ENCODE data around the gene ADCK1. TPM values are rescaled to one million over a fixed set of nuclear protein-coding genes. Genes with fewer than 3 reads are reported as not detected.

Gene ADCK1
- total and polyA plus RNA-seq, 2 of the 13 experiments (the other 11 are each of a cell fraction or from before 2014, with no cell fraction given): 3.9 to 6.3 TPM

DNA sequence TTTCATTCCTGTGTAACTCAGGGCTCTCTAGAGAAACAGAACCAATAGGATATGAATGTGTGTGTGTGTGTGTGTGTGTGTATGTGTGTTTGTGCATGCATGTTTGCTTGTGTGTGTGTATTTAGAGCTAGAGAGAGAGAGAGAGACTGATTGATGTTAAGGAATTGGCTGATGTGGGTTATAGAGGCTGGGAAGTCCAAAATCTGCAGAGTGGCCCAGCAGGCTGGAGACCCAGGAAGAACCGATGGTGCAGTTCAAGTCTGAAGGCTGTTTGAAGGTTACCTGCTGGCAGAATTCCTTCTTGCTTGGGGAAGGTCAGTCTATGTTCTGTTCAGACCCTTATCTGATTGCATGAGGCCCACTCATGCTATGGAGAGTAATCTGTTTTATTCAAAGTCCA, 64.7 kb downstream of the ADCK1 start:
- no peak for ATAC-seq
- no peaks in the 10 kb centered on the region for H4K20me1 ChIP-seq (ENCODE audit: insufficient read depth, low read length)
- DNase-seq (ENCODE audit: low spot score): no peak
- BruUV-seq (replicated peaks): no TSS peak
- in situ Hi-C loops (cut with HindIII; ENCODE audit: extremely low pct_ligation_motif_present, low pct_unique_long_range_greater_than_20kb) (loop anchor here (10.0 to 25.0 kb wide), 2 partner anchors 120 to 723 kb away; no protein-coding TSS in a partner anchor), intact Hi-C loops (cut with micrococcal nuclease; ENCODE audit: unreplicated experiment) (loop anchor here (10.0 kb wide), 2 partner anchors 700 to 730 kb away; no protein-coding TSS in a partner anchor)
- no peak overlapping the region for H3K4me3 ChIP-seq (replicated peaks in 1 of 3; ENCODE audit: insufficient read depth in 1 of 3, low read depth in 2 of 3, low read length in 3 of 3)
- no peak overlapping the region for H2AFZ ChIP-seq (ENCODE audit: low read length)
- no peaks in the 10 kb centered on the region for H3K27me3 ChIP-seq (ENCODE audit: control insufficient read depth in 1 of 2, insufficient read depth in 2 of 2, low read length in 2 of 2)
- no peak for FAIRE-seq
- H3K27ac ChIP-seq (ENCODE audit: extremely low read length, insufficient read depth, low read length): no peak overlapping the region
- CTCF ChIA-PET (ENCODE audit: low intra/inter-chr PET ratio, low total read pairs): no interaction called here
- peaks cover 10% of the 10 kb centered on the region for H3K4me1 ChIP-seq (ENCODE audit: insufficient read depth, low read length)
- no peaks in the 10 kb centered on the region for H3K9me3 ChIP-seq (ENCODE audit: low read length)
- no peak overlapping the region for H3K4me2 ChIP-seq (ENCODE audit: low read depth, low read length)
- WGBS (ENCODE audit: low lambda C conversion rate): 60% methylated on average over 1 of the region's 1 CpG
- no peak overlapping the region for H3K9ac ChIP-seq (ENCODE audit: insufficient read depth, low read depth, low read length)
- POLR2A ChIA-PET: no interaction called here
- TF ChIP-seq ZNF564 (CRISPR knock-in tag; IDR thresholded peaks at IDR 0.05) (peak; percentile 95), CHD2 (IDR thresholded peaks at IDR 0.05; ENCODE audit: low read depth, low read length) (no peak)
- no peaks in the 10 kb centered on the region for H3K36me3 ChIP-seq (replicated peaks in 1 of 2; ENCODE audit: control insufficient read depth in 1 of 2, insufficient read depth in 2 of 2, low read length in 2 of 2)
- H3K79me2 ChIP-seq (ENCODE audit: insufficient read depth, low read length): no peaks in the 10 kb centered on the region

DNA sequence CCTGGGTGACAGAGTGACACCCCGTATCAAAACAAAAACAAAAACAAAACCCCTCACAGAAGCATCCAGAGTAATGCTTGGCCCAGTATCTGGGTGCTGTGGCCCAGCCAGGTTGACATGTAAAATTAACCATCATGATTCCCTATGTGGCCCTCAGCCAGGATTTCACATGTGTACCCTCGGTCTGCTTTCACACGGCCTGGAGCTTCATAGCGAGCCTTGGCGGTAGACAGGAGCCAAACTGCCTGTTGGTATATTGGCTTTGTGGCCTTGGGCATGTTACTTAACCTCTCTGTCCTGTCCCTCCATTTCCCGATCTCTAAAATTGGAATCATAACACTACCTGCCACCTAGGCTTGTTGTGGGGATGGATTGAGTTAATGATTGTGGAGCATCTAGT, 65.5 kb downstream of the ADCK1 start:
- 98% methylated on average over 6 of the region's 6 CpGs for WGBS (ENCODE audit: low lambda C conversion rate)
- ChIA-PET POLR2A (no interaction called here), CTCF (ENCODE audit: low intra/inter-chr PET ratio, low total read pairs) (no interaction called here)
- intact Hi-C loops (cut with micrococcal nuclease; ENCODE audit: unreplicated experiment): loop anchor here (10.0 kb wide), 2 partner anchors 699 to 729 kb away; no protein-coding TSS in a partner anchor
- Histone ChIP-seq H3K4me2 (ENCODE audit: low read depth, low read length) (no peak overlapping the region), H3K4me1 (ENCODE audit: insufficient read depth, low read length) (peaks cover 10% of the 10 kb centered on the region), H3K9me3 (ENCODE audit: low read length) (no peaks in the 10 kb centered on the region), H3K79me2 (ENCODE audit: insufficient read depth, low read length) (no peaks in the 10 kb centered on the region), H3K27ac (ENCODE audit: extremely low read length, insufficient read depth, low read length) (no peak overlapping the region), H3K36me3 (replicated peaks in 1 of 2; ENCODE audit: control insufficient read depth in 1 of 2, insufficient read depth in 2 of 2, low read length in 2 of 2) (no peaks in the 10 kb centered on the region), H4K20me1 (ENCODE audit: insufficient read depth, low read length) (no peaks in the 10 kb centered on the region), H3K4me3 (replicated peaks in 1 of 3; ENCODE audit: insufficient read depth in 1 of 3, low read depth in 2 of 3, low read length in 3 of 3) (no peak overlapping the region), H2AFZ (ENCODE audit: low read length) (no peak overlapping the region), H3K27me3 (ENCODE audit: control insufficient read depth in 1 of 2, insufficient read depth in 2 of 2, low read length in 2 of 2) (no peaks in the 10 kb centered on the region), H3K9ac (ENCODE audit: insufficient read depth, low read depth, low read length) (no peak overlapping the region)
- in situ Hi-C loops (cut with HindIII; ENCODE audit: extremely low pct_ligation_motif_present, low pct_unique_long_range_greater_than_20kb): loop anchor here (10.0 to 25.0 kb wide), 2 partner anchors 119 to 722 kb away; no protein-coding TSS in a partner anchor
- no TSS peak for BruUV-seq (replicated peaks)
- DNase-seq (ENCODE audit: low spot score) (no peak), ATAC-seq (no peak), FAIRE-seq (no peak)
- TF ChIP-seq ADNP (CRISPR knock-in tag; IDR thresholded peaks at IDR 0.05): no peak
- no peak for TF ChIP-seq NFKBIZ (CRISPR knock-in tag; IDR thresholded peaks at IDR 0.05)
- no peak for TF ChIP-seq SUZ12 (IDR thresholded peaks at IDR 0.05; ENCODE audit: low read depth, low read length)
- no peak for TF ChIP-seq PCBP2 (optimal IDR thresholded peaks at IDR 0.05; ENCODE audit: low read depth, low read length, poor library complexity, severe bottlenecking)
- TF ChIP-seq NR2F6 (IDR thresholded peaks at IDR 0.05): no peak
- TF ChIP-seq NR2F6 (CRISPR knock-in tag; IDR thresholded peaks at IDR 0.05): no peak

Measured in HepG2 (cell line).